GM18951 (cell line): ENCODE measurements around the gene GOLGA5.
"Not testable (repeated sequence)": the region's sequence is repeated elsewhere in the genome, so short reads cannot be mapped to it uniquely, and the experiment has no call there.

ENCODE experiments used
- POLR2A ChIP-seq: IDR thresholded peaks from 4 replicates; pipeline ENCODE4 v1.6.1; 2011; ENCODE audit warnings: mild to moderate bottlenecking; ENCODE audit not compliant: insufficient read length, insufficient read depth; ENCODE audit errors: extremely low read depth
- in situ Hi-C: fragments of 300-500 bp; cut with MboI; formaldehyde crosslinking; loops from one replicate; pipeline ENCODE4 v1.12.0; 2022; ENCODE audit warnings: low sequenced_read_pairs, mixed read lengths, inconsistent platforms; ENCODE audit not compliant: unreplicated experiment

GOLGA5 gene

GRCh38 chr14:92759679-92760523 is 34.2 kb upstream of the GOLGA5 start:
- no peak for TF ChIP-seq POLR2A
- in situ Hi-C loops = no loop called here

- no peak for TF ChIP-seq POLR2A
- in situ Hi-C loops = no loop called here
Measured at GRCh38 chr14:92760524-92760805, 33.6 kb upstream of the GOLGA5 start.

GRCh38 chr14:92763666-92764631 is 30.2 kb upstream of the GOLGA5 start:
- in situ Hi-C loops = not testable (repeated sequence)

GRCh38 chr14:92768236-92768635 is 25.9 kb upstream of the GOLGA5 start:
- in situ Hi-C loops = not testable (repeated sequence)

- TF ChIP-seq POLR2A = no peak
- in situ Hi-C loops = no loop called here
Measured at GRCh38 chr14:92768795-92769194, 25.3 kb upstream of the GOLGA5 start.

- TF ChIP-seq POLR2A = no peak
- in situ Hi-C loops = no loop called here
Measured at GRCh38 chr14:92770484-92770883, 23.6 kb upstream of the GOLGA5 start.

- in situ Hi-C loops = no loop called here
- TF ChIP-seq POLR2A = no peak
Measured at GRCh38 chr14:92774572-92774971, 19.5 kb upstream of the GOLGA5 start.

- in situ Hi-C loops = loop anchor here (25.0 kb wide), 1 partner anchor 663 kb away; the partner anchor contains the start of genes ATXN3, CPSF2 and NDUFB1
Measured at GRCh38 chr14:92775292-92775691, 18.8 kb upstream of the GOLGA5 start.

GRCh38 chr14:92778868-92779565 is 15.1 kb upstream of the GOLGA5 start:
- in situ Hi-C loops = loop anchor here (25.0 kb wide), 1 partner anchor 667 kb away; the partner anchor contains the start of genes ATXN3, CPSF2 and NDUFB1

GRCh38 chr14:92780444-92781232 is 13.5 kb upstream of the GOLGA5 start:
- TF ChIP-seq POLR2A = no peak
- in situ Hi-C loops = loop anchor here (5.0 to 25.0 kb wide), 2 partner anchors 68 to 668 kb away; partner anchors contain the start of genes ATXN3, CPSF2 and NDUFB1

GRCh38 chr14:92781350-92781749 is 12.8 kb upstream of the GOLGA5 start:
- no peak for TF ChIP-seq POLR2A
- in situ Hi-C loops = loop anchor here (5.0 to 25.0 kb wide), 2 partner anchors 69 to 669 kb away; partner anchors contain the start of genes ATXN3, CPSF2 and NDUFB1

- no peak for TF ChIP-seq POLR2A
- in situ Hi-C loops = loop anchor here (5.0 to 25.0 kb wide), 2 partner anchors 72 to 672 kb away; partner anchors contain the start of genes ATXN3, CPSF2 and NDUFB1
Measured at GRCh38 chr14:92783813-92784431, 10.2 kb upstream of the GOLGA5 start.
